ENCODE data around the gene KCNG3. TPM values are rescaled to one million over a fixed set of nuclear protein-coding genes. Genes with fewer than 3 reads are reported as not detected.

KCNG3 gene
- total and polyA plus RNA-seq, 10 donors = 0.10 TPM; not detected in 9

GRCh38 chr2:42435628-42436027 is 58.2 kb downstream of the KCNG3 start:
- H3K27me3 ChIP-seq (replicated peaks in 1 of 7) = no peaks in the 10 kb centered on the region
- H3K36me3 ChIP-seq = no peaks in the 10 kb centered on the region
- no peaks in the 10 kb centered on the region for H3K4me1 ChIP-seq
- TF ChIP-seq CTCF (IDR thresholded peaks at IDR 0.05 in 8 of 11, conservative IDR thresholded peaks at IDR 0.05 in 3 of 11) (no peak), POLR2AphosphoS5 (IDR thresholded peaks at IDR 0.05) (no peak), POLR2A (IDR thresholded peaks at IDR 0.05) (no peak)
- WGBS, 5 donors = 62 to 89% (median 83%) methylated on average over 2 of the region's 2 CpGs
- DNase-seq = no peak
- intact Hi-C loops (cut with DNase I; ENCODE audit: low total_unique reads) = no loop called here
- H3K4me3 ChIP-seq = no peak overlapping the region
- H3K9me3 ChIP-seq = no peaks in the 10 kb centered on the region
- no peak overlapping the region for H3K27ac ChIP-seq

DNA sequence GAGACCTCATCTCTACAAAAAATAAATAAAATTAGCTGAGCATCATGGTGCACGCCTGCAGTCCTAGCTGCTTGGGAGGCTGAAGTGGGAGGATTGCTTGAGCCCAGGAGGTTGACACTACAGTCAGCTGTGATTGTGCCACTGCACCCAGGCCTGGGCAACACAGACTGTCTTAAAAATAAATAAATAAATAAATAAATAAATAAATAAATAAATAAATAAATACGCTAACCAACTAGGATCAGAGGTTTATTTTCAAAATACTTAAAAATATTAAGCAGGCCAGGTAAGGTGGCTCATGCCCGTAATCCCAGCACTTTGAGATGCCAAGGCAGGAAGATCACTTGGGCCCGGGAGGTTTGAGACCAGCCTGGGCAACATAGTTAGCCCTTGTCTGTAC is 63.6 kb downstream of the KCNG3 start:
- 90 to 96% (median 93%) methylated on average over 4 of the region's 4 CpGs for WGBS, 5 donors
- Histone ChIP-seq H3K36me3 (no peaks in the 10 kb centered on the region), H3K4me1 (no peaks in the 10 kb centered on the region), H3K27me3 (replicated peaks in 1 of 7) (no peaks in the 10 kb centered on the region), H3K27ac (no peak overlapping the region), H3K9me3 (no peaks in the 10 kb centered on the region), H3K4me3 (no peak overlapping the region)
- no peak for DNase-seq
- no peak for TF ChIP-seq POLR2AphosphoS5 (IDR thresholded peaks at IDR 0.05)
- no peak for TF ChIP-seq POLR2A (IDR thresholded peaks at IDR 0.05)
- TF ChIP-seq CTCF (IDR thresholded peaks at IDR 0.05 in 8 of 11, conservative IDR thresholded peaks at IDR 0.05 in 3 of 11) = no peak
- intact Hi-C loops (cut with DNase I; ENCODE audit: low total_unique reads) = no loop called here

DNA sequence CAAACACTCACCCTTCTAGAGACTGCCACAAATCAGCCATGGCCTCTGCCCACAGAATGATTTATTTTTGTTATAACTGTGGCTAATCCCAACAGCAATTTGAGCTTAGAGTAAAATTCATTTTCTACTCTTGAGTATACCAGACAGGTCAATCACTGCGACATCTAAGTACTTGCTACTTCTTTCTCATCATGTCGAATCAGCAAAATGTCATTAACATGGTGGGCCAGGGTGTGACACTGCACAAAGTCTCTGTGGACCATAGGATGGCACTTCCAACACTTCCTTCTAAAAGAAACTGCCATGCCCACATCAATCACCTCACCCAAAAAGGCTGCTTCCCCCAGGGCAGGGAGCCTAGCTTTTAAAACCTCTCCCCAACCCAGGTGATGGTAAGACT is 64.4 kb downstream of the KCNG3 start:
- intact Hi-C loops (cut with DNase I; ENCODE audit: low total_unique reads) = no loop called here
- DNase-seq = no peak
- no peaks in the 10 kb centered on the region for H3K4me1 ChIP-seq
- no peak overlapping the region for H3K27ac ChIP-seq
- peaks cover 0 to 7% (median 0%) of the 10 kb centered on the region in 7 donors for H3K27me3 ChIP-seq (replicated peaks in 1 of 7)
- H3K4me3 ChIP-seq = no peak overlapping the region
- H3K36me3 ChIP-seq = no peaks in the 10 kb centered on the region
- no peaks in the 10 kb centered on the region for H3K9me3 ChIP-seq
- WGBS, 5 donors = 82 to 96% (median 90%) methylated on average over 2 of the region's 2 CpGs
- TF ChIP-seq CTCF (IDR thresholded peaks at IDR 0.05 in 8 of 11, conservative IDR thresholded peaks at IDR 0.05 in 3 of 11) (no peak), POLR2A (IDR thresholded peaks at IDR 0.05) (no peak), POLR2AphosphoS5 (IDR thresholded peaks at IDR 0.05) (no peak)

DNA sequence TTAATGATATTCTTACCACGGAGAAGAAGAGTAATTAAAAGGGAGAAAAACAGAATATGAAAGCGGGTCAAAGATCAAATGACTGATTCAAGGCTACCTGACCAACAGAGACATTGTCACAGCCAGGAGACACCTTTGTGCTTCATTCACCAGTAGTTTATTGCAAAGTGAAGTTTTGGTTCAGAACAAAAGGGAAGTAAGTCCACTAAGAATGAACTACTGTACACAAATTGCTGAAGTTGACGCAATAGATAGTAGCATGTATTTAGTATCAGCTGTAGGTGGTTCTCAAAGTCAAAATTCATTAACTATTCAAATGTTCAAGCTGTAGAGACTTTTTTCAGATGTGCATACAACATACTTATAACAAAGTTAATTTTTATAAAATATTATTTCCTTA is 68.1 kb downstream of the KCNG3 start:
- intact Hi-C loops (cut with DNase I; ENCODE audit: low total_unique reads) = no loop called here
- no peak for DNase-seq
- Histone ChIP-seq H3K36me3 (no peaks in the 10 kb centered on the region), H3K27ac (no peak overlapping the region), H3K4me1 (no peaks in the 10 kb centered on the region), H3K27me3 (replicated peaks in 1 of 7) (peaks cover 0 to 7% (median 0%) of the 10 kb centered on the region in 7 donors), H3K4me3 (no peak overlapping the region), H3K9me3 (no peaks in the 10 kb centered on the region)
- no peak for TF ChIP-seq POLR2AphosphoS5 (IDR thresholded peaks at IDR 0.05)
- no peak for TF ChIP-seq CTCF (IDR thresholded peaks at IDR 0.05 in 8 of 11, conservative IDR thresholded peaks at IDR 0.05 in 3 of 11)
- no peak for TF ChIP-seq POLR2A (IDR thresholded peaks at IDR 0.05)
- WGBS, 5 donors = 77 to 87% (median 84%) methylated on average over 3 of the region's 3 CpGs

Data from spleen (tissue), 11 donors.